Testis (tissue), 2 donors: Measurements from ENCODE around the gene SYPL1.

Source experiments
- POLR2A ChIP-seq: fragments of 450-650 bp; IDR thresholded peaks from one replicate; pipeline ENCODE4 v1.6.1; 2017; ENCODE audit warnings: antibody characterized with exemption, mild to moderate bottlenecking, moderate library complexity
- TF ChIP-seq, protein P1 (sequence below), 3 experiments: fragments of 450-650 bp in 2 of 3; fragments of 200-600 bp in 1 of 3; sonication (generic) in 1 of 3; IDR thresholded peaks; one replicate each; pipeline ENCODE4 v1.5.1; 2016 to 2019; ENCODE audit warnings: antibody characterized with exemption in 3 of 3, mild to moderate bottlenecking in 2 of 3, moderate library complexity in 1 of 3

- TF ChIP-seq POLR2A, result no peak
- TF ChIP-seq, protein P1, sequence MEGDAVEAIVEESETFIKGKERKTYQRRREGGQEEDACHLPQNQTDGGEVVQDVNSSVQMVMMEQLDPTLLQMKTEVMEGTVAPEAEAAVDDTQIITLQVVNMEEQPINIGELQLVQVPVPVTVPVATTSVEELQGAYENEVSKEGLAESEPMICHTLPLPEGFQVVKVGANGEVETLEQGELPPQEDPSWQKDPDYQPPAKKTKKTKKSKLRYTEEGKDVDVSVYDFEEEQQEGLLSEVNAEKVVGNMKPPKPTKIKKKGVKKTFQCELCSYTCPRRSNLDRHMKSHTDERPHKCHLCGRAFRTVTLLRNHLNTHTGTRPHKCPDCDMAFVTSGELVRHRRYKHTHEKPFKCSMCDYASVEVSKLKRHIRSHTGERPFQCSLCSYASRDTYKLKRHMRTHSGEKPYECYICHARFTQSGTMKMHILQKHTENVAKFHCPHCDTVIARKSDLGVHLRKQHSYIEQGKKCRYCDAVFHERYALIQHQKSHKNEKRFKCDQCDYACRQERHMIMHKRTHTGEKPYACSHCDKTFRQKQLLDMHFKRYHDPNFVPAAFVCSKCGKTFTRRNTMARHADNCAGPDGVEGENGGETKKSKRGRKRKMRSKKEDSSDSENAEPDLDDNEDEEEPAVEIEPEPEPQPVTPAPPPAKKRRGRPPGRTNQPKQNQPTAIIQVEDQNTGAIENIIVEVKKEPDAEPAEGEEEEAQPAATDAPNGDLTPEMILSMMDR (IDR thresholded peaks at IDR 0.05), result no peak
Measured at GRCh38 chr7:106085015-106085414, 27.1 kb downstream of the SYPL1 start.
